Effector CD4-positive, alpha-beta T cell (primary cell): ENCODE data around the gene CCDC40.

Source experiments
- DNase-seq: peaks from one replicate; pipeline ENCODE4 v3.0.0-alpha.2; 2020

Gene CCDC40

DNA sequence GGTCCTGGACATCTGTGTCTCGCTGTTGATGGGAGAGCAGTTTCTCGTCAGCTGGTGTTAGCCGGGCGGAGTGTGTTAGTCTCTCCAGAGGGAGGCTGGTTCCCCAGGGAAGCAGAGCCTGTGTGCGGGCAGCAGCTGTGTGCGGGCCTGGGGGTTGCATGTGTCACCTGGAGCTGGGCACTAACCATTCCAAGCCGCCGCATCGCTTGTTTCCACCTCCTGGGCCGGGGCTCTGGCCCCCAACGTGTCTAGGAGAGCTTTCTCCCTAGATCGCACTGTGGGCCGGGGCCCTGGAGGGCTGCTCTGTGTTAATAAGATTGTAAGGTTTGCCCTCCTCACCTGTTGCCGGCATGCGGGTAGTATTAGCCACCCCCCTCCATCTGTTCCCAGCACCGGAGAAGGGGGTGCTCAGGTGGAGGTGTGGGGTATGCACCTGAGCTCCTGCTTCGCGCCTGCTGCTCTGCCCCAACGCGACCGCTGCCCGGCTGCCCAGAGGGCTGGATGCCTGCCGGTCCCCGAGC is 82.9 kb downstream of the CCDC40 start:
- DNase-seq = no peak

DNA sequence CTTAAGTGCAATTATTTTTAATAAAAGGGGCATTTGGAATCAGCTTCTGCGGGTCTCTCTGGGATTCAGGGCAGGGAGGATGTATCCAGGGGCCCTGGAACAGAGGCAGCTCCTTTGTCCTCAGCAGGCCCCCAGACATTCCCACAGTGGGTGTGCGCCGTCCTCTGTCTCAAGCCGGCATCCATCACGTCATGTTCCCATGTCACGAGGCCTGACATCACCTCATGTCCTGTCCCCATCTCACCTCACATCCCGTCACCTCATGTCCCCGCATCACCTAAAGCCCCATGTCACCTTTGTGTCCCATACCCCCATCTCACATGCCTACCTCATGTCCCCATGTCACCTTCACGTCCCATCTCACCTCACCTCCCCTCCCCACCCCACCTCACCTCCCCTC is 83.4 kb downstream of the CCDC40 start:
- no peak for DNase-seq

DNA sequence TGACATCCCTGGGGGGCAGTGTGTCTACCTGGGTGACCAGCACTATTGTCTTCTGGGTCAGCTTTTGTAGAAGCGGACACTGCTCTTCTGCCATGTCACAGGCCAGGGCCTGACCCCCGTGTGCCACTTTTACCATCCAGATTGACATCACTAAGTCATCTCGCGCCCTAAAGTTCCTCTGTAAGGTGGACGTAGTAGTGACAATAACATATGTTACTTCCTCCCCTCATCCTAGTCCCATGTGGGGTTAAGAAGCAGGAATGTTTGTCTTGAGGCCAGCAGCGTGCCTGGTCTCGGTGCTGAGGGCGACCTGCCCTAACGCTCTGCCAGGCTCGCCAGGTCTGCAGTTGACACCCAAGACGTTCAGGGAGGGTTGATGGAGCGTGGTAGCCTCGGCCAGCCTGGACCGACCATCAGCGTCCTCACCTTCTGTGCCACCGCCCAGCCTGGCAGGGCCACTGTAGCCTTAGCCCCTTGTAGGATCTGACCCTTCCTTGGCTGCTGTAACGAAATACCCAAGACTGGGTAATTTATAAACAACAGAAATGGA is 85.7 kb downstream of the CCDC40 start:
- no peak for DNase-seq

DNA sequence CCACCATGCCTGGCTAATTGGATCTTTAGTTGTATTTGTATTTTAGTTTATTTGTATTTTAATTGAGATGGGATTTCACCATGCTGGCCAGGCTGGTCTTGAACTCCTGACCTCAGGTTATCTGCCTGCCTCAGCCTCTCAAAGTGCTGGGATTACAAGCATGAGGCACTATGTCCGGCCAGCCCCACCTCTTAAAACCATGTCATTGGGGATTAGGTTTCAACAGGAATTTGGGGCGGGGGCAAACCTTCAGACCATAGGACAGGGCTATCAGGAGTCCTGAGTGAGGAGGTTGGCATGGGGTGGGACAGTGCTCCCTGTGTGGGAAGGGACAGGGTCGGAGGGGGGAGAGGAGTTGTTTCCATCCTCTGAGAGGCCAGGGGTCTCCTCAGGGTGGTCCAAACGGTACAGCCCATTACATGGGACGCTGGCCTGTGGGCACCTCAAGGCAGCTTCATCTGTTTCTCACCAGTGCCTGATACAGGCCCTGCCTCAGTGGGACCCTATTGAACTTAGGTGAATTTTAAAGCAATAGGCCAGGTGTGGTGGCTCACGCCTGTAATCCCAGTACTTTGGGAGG is 86.6 kb downstream of the CCDC40 start:
- DNase-seq = no peak

DNA sequence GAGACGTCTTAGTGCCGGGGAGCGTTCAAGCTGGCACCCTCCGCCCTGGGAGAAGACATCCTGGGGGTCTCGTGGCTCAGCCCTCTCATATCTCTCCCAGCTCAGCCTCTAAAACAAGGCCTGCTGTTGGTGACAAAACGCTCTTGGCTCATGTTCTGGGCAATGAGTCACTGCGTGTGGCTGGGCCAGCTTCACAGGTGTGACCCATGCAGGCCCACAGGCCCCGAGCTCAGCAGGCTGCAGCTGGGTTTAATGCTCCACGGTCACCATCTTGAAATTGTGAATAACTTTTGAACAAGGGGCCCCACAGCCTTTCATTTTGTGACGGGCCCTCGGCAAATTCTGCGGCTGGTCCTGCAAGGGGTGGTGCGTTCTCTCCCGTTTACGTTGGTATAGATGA is 87.3 kb downstream of the CCDC40 start:
- DNase-seq = no peak

DNA sequence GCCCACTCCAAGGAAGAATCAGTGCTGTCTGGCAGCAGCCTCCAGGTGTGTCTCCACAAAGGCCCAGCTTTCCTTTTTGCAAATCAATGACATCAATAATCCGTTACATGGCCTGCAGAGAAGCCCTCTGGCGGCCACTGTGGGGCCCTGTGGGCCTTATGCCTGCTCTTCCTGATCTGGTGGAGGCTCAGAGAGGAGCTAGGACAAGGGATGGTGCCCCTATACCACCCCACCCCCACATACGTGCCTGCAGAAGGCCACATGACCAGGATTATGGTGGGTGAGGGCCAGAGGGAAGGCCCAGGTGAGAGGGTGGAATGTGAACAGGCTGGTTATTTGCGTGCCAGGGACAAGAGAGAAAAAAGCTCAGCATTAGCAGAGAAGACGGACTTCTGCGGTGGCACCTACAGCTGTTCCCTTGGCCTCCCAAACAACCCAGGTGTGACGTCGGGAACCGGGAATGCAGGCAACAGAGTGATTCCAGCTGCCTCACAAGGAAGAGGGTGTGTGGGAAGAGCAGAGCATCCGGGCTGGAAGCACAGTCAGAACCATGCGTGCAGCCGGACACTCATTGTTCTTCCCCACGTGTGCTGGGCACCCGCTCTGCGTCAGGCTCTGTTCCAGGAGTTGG is 88.0 kb downstream of the CCDC40 start:
- no peak for DNase-seq

DNA sequence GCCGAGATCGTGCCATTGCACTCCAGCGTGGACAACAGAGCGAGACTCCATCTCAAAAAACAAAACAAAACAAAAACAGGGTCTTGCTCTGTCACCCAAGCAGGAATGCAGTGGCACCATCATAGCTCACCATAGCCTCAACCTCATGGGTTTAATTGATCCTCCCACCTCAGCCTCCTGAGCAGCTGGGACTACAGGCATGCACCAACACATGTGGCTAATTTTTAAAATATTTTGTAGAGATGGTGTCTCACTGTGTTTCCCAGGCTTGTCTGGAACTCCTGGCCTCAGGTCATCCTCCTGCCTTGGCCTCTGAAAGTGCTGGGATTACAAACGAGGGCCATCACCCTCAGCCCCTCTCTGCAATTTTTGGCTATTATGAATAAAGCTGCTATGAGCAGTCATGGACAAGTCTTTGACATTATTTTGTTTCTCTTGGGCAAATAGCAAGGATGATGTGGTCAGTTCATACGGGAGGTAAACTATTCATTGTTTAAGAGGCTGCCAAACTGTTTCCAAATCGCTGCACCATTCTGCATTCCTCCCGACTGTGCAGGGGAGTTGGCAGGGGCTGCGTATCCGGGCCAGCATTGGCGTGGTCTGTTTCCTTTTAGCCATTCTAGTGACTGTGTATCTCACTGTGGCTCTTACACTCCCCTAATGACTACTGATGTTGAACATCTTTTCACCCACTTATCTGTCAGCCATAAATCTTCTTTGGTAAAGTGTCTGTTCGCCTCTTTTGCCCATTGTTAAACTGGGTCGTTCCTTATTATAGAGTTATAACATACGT is 89.4 kb downstream of the CCDC40 start:
- DNase-seq = no peak

DNA sequence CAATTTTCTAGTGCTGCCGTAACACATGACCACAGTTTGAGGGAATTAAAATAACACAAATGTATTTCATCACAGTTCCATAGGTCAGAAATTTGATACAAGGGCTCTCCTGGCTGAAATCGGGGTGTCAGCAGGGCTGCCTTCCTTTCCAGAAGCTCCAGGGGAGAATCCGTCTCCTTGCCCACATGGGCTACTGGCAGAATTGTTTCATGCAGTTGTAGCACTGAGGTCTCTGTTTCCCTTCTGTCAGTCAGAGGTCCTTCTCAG is 89.9 kb downstream of the CCDC40 start:
- DNase-seq = no peak

DNA sequence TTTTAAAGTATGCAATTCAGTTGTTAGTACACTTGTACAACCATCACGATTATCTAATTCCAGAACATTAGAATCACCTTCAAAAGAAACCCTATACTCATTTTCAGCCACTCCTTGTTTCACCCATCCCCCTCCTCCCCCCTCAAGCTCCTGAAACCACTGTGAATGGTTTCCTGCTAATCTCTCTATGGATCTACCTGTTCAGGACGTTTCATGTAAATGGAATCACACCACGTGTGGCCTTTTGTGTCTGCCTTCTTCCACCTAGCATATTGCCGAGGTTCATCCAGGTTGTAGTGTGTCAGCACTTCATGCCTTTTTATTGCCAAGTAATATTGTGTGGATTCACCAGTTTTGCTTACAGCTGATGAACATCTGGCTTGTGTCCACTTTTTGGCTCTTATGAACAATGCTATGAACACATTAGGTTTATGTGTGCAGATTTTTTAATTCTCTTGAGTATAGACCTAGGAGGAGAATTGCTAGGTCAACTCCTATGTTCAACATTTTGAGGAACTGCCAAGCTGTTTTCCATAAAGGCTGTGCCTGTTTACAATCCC is 92.6 kb downstream of the CCDC40 start:
- DNase-seq = no peak

DNA sequence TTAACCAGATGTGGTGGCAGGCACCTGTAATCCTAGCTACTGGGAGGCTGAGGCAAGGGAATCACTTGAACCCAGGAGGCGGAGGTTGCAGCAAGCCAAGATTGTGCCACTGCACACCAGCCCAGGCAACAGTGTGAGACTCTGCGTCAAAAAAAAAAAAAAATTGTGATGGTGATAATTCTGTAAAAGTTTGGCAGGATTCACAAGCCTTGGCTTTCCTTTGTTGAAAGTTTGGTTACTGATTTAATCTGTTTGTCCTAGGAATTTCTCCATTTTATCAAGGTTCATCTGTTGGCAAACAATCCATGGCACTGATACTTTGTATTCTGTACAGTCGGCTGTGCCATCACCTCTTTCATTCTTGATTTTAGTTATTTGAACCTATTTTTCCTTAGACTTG is 94.5 kb downstream of the CCDC40 start:
- no peak for DNase-seq

DNA sequence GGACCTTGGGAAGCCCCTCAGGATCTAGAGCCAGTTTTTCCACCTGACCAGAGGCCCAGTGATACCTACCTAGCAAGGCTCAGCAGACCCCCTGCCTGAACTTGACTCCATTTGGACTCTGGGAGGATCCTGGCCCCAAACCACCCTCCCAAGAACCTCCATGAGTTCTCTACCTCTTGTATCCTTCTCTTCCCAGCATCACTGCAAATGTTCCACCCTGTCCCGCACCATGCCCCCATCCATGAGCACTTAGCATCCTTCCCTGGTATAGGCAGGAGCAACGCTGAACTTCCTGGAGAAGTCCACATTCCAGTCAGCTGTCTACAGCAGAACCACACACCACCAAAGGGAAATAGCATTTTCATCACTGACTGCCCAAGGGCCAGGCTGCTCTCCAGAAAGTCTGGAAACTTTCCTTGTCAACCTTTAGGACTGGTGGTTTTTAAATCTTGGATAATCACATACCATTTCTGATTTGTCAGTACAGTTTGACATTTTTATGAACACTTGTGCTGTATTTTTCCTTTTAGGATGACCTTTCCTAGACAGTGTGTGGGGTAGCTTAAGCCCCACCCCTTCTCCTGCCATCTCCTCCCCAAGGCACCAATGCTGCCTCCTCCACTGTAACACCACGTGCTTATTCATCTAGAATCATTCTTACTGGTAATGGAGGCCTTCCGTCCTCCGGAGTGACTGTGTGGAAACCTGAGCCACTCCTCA is 96.6 kb downstream of the CCDC40 start:
- DNase-seq = no peak

DNA sequence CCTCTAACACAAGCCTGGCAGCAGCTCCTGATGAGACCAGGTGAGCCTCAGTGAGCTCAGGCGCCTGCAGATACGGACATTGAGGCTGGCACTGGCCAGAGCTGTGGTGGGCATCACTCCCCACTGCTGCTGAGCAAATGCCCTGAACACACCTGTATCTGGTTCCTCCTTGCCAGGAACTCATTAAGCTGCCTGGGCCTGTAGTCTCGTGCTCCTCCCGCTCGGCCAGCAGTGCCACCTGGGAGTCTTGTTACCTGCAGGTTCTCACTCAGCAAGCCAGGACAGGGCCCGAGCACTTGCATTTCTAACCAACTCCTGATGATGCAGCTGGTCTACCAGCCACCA is 97.2 kb downstream of the CCDC40 start:
- no peak for DNase-seq

DNA sequence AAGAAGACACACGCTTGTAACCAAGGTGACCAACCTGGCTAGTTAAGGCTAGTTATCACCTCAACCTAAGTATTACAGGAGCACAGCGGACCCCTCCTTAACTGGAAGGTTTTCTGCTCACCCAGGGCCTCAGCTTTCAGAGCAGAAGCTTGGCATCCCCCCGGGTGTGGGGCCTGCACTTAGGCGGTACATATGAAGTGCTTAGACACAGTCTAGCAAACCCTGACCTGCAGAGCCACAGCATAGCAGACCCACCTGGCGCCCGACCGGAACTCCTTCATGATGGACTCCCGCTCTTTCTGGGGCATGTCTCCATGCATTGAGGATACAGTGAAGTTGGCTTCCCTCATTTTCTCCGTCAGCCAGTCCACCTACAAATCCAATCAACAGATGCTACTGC is 100.7 kb downstream of the CCDC40 start:
- DNase-seq = no peak

DNA sequence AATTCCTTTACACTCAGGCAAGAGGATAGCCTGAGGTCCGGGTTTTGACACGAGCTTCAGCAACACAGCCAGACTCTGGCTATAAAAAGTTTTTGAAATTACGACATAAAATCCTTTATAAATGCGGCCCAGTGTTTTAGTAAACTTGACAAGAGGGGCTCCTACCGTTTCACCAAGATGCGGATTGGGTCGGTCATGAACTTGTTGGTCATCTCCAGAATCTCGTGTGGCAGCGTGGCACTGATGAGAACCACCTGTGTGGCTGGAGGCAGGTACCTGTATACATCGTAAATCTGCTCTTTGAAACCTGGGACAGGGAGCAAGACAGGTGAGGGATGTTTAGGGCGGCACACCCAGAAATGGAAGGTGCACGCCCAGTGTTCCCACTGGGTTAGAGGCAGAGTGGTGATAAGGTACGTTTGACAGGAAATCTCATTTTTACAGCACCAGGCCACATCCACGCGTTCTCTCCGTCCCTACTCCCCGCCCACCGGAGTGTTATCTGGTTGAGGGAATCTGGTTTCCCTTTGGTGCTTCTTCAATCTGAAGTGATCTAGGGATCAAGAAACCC is 102.5 kb downstream of the CCDC40 start:
- no peak for DNase-seq

DNA sequence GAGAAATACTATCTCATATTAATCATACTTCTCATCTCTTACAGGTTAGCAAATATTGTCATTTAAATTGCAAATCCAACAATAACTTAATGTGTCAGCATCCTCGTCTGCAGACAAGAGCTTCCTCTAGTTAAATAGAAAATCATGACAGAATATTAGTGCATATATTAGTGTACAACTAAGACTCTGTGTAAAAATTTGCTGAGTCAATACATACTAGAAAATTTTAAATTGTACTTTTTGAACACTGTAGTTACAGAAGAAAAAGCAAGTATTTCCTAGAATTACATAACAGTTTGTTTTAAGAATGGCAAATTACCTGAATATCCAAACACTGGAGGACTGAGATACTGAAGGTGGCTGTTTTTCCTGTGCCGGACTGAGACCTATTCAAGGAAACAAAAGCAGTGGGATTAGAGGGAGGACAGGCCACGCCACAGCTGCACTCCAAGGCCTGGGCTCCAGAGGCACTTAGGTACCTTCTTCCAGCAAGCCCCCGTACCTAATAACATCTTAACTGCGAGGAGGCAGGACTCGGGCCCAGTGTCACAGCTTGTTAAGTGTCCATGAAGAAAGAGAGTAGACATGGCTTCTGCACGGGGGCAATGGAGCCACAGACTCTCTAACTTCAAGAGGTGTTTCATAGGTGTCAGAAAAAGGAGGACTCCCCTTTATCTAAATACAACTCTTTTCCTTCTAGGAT is 105.2 kb downstream of the CCDC40 start:
- DNase-seq = no peak

DNA sequence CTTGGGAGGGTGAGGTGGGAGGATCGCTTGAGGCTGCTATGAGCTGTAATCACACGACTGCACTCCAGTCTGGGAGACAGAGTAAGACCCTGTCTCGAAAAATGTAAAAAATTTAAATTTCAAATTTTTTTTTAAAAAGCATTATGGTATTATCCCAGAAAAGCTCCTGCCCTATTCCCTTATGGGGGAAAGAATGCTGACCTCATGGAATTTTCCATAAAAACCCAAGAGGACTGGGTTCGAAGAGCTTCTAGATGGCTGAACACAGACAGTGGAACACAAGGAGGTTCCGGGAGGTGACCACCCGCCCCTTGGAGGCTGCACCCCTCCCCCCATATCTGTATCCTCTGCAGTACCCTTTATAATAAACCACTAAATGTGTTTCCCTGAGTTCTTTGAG is 106.5 kb downstream of the CCDC40 start:
- no peak for DNase-seq

DNA sequence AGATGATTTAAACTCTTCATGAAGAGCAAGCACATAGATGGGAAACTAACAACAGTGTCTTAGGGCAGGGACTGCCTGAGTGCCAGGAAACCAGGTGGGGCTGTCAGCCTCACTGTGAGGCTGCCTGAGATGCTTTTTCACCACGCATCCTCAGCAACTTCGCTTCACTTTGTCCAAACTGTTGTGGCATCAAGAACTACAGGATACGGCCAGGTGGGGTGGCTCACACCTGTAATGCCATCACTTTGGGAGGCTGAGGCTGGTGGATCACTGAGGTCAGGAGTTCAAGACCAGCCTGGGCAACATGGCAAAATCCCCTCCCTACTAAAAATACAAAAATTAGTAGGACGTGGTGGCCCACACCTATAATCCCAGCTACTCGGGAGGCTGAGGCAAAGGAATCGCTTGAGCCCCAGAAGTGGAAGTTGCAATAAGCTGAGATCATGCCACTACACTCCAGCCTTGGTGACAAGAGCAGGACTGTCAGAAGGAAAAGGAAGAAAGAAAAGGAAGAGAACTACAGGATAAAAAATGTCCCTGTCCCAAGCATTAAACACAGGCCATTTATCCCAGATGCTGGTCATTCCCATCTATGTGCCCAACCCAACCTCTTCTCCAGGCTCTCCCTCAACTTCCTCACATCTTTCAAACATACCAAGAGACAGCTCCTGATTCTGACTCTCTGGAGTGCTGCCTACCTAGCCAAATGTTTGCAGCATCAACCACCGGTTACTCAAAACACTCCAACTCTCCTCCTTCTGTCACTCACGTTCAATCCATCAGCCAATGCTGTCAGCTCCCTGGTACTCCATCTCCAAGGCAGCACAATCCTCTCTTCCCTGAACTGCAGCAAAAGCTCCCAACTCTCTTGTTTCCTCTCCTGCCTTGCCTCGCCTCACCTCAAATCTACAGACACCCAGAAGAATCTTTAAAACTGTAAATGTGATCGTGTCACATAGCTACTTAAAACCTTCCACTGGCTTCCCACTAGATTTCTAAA is 108.9 kb downstream of the CCDC40 start:
- no peak for DNase-seq

DNA sequence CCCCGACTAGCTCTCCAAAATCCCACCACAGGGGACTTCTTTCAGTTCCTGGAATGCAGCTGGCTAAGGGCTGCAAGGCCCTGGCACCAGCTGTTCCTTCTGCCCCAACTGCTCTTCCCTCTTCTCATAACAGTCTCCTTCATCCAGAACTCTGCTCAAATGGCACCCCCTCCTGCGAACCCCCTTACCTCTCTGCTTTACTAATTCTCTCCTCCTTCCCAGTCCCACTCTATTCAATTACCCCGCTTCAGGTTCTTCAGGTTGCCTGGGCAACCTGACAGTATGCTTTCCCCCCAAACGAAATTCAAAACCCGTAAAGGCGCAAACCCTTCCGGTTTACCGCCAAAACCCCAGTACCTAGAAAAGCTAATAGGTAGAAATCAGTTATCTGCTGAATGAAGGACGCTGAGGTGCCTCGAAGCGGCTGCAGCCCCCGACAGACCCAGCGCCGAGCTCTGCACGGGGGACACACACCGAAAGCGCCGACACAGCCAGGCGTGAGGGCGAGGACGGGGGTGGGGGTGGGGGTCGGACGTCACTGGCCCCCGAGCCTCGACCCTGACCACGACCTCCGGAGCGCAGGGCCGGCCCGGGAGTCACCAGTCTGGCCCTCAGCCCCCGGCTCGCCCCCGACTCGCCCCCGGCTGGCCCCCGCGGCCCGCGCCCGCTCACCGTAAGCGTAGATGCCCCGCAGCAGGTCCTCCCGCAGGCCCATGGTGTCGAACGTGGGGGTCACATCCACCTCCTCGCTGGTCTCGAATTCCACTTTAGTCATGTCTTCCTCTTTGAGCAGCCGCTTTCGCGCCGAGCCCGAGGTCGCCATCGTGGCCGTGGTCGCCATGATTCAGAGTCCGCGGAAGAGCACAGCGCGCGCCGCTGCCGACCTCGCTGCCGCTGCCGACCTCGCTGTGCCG is 109.9 kb downstream of the CCDC40 start:
- no peak for DNase-seq

DNA sequence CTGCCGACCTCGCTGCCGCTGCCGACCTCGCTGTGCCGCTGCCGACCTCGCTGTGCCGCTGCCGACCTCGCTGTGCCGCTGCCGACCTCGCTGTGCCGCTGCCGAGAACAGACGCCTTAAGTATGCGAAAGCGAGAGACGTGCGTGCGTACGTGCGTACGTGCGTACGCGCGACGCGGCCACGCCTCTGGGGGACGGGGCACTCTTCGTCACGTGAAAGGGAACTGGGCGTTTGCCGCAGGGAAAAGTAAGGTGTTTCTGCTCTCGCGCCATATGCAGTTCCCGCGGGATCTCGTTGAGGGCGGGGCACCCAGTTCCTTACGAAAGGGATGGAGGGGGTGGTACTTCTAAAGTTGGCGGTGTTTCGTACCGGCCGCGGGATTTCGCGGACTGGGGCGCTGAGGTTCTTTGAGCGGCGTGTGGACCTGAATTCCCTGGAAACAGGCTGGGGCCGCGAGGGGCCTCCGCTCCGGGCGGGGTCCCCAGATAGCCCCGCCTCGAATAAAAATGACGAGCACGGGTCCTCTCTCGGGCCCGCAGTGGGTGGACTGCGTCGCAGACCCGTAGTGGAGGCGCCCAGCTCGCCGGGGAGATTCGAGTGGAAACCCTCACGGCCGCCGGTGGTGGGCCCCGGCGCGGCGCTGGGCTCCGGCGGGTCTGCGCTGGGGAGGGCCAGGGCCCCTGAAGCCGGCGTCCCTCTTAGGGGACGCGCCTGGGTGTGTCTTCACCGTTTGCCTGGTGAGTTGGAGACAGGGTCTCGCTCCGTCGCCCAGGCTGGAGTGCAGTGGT is 110.8 kb downstream of the CCDC40 start, which contains the start of gene EIF4A3:
Gene EIF4A3 (minus strand): TSS at position 94 of the 788 bp plus-strand sequence. CDS start 167 bp downstream, outside the sequence.
- peak; percentile 96 for DNase-seq
